Activated CD4-positive, alpha-beta T cell treated with anti-CD3 and anti-CD28 coated beads, Interleukin-2, Interleukin-4, amounts not matched to agents 100 ng/mL and 50 ng/mL, durations not matched to agents 16 hours and 8 hours (primary cell): ENCODE results near the gene RHOXF1.
"Not testable (repeated sequence)": the region's sequence is repeated elsewhere in the genome, so short reads cannot be mapped to it uniquely, and the experiment has no call there.

Source experiments
- DNase-seq: peaks from one replicate; pipeline ENCODE4 v3.0.0-alpha.2; 2020; ENCODE audit warnings: low spot score

Gene RHOXF1

GRCh38 chrX:120085553-120086185, 30.0 kb downstream of the RHOXF1 start:
- not testable (repeated sequence) for DNase-seq

- DNase-seq: not testable (repeated sequence)
Measured at GRCh38 chrX:120077590-120077989, 38.1 kb downstream of the RHOXF1 start, which contains the start of gene RHOXF2B. TSS of gene RHOXF2B (minus strand) at chrX:120077690. CDS start at chrX:120077552, 138 bp downstream.

GRCh38 chrX:120066169-120066568, 49.5 kb downstream of the RHOXF1 start:
- DNase-seq: not testable (repeated sequence)
